Middle frontal gyrus (tissue), 1 donor: ENCODE results near the gene KANSL1L.
A peak's percentile ranks its signal among the peaks of the same experiment; 100 is the strongest.
"Not testable (repeated sequence)": the region's sequence is repeated elsewhere in the genome, so short reads cannot be mapped to it uniquely, and the experiment has no call there.

ENCODE experiments used
- DNase-seq: peaks from one replicate; pipeline ENCODE4 v3.0.0-alpha.2; 2015; ENCODE audit warnings: low spot score; ENCODE audit errors: extremely low spot score

KANSL1L gene

GRCh38 chr2:210179351-210179990 lies 8.3 kb upstream of the KANSL1L start:
- no peak for DNase-seq

GRCh38 chr2:210177769-210178168 lies 6.6 kb upstream of the KANSL1L start:
- no peak for DNase-seq

- DNase-seq, result not testable (repeated sequence)
Measured at GRCh38 chr2:210177115-210177514, 5.9 kb upstream of the KANSL1L start.

GRCh38 chr2:210174086-210174485 lies 2.9 kb upstream of the KANSL1L start:
- no peak for DNase-seq

GRCh38 chr2:210172219-210172575 lies 988 bp upstream of the KANSL1L start:
- no peak for DNase-seq

GRCh38 chr2:210170446-210171303 lies 534 bp downstream of the KANSL1L start:
- peak; percentile 91 for DNase-seq

GRCh38 chr2:210170196-210170445 lies 1.1 kb downstream of the KANSL1L start:
- no peak for DNase-seq

GRCh38 chr2:210169516-210170195 lies 1.6 kb downstream of the KANSL1L start:
- no peak for DNase-seq

GRCh38 chr2:210167227-210167626 lies 4.0 kb downstream of the KANSL1L start:
- no peak for DNase-seq

GRCh38 chr2:210162466-210163124 lies 8.6 kb downstream of the KANSL1L start:
- DNase-seq, result no peak

GRCh38 chr2:210159059-210159458 lies 12.2 kb downstream of the KANSL1L start:
- DNase-seq, result no peak

- DNase-seq, result no peak
Measured at GRCh38 chr2:210158236-210158635, 13.0 kb downstream of the KANSL1L start.

GRCh38 chr2:210157526-210157925 lies 13.7 kb downstream of the KANSL1L start:
- DNase-seq, result no peak

GRCh38 chr2:210147614-210148013 lies 23.6 kb downstream of the KANSL1L start:
- no peak for DNase-seq

- no peak for DNase-seq
Measured at GRCh38 chr2:210132239-210132638, 39.0 kb downstream of the KANSL1L start.

- DNase-seq, result no peak
Measured at GRCh38 chr2:210128961-210129360, 42.2 kb downstream of the KANSL1L start.

- DNase-seq, result no peak
Measured at GRCh38 chr2:210113614-210114235, 57.5 kb downstream of the KANSL1L start.

- DNase-seq, result no peak
Measured at GRCh38 chr2:210112871-210113270, 58.3 kb downstream of the KANSL1L start.

- DNase-seq, result no peak
Measured at GRCh38 chr2:210099940-210100339, 71.3 kb downstream of the KANSL1L start.

- no peak for DNase-seq
Measured at GRCh38 chr2:210094787-210095186, 76.4 kb downstream of the KANSL1L start.

GRCh38 chr2:210092791-210093190 lies 78.4 kb downstream of the KANSL1L start:
- DNase-seq, result no peak

- no peak for DNase-seq
Measured at GRCh38 chr2:210086930-210087329, 84.3 kb downstream of the KANSL1L start.
